Fibroblast of the conjunctiva (primary cell): ENCODE measurements around the gene KLHL22.
"Not testable (repeated sequence)": the region's sequence is repeated elsewhere in the genome, so short reads cannot be mapped to it uniquely, and the experiment has no call there.

Experiments
- DNase-seq: peaks from one replicate; pipeline ENCODE4 v3.0.0-alpha.2; 2010; ENCODE audit warnings: low read depth

Gene KLHL22

GRCh38 chr22:20469110-20469868 is 26.3 kb downstream of the KLHL22 start:
- no peak for DNase-seq

- no peak for DNase-seq
Measured at GRCh38 chr22:20466659-20467379, 28.8 kb downstream of the KLHL22 start.

GRCh38 chr22:20465759-20466077 is 29.9 kb downstream of the KLHL22 start:
- no peak for DNase-seq

GRCh38 chr22:20464912-20465758 is 30.5 kb downstream of the KLHL22 start:
- DNase-seq = no peak

- no peak for DNase-seq
Measured at GRCh38 chr22:20464096-20464614, 31.4 kb downstream of the KLHL22 start.

- DNase-seq = no peak
Measured at GRCh38 chr22:20463324-20464095, 32.1 kb downstream of the KLHL22 start.

GRCh38 chr22:20459862-20460261 is 35.7 kb downstream of the KLHL22 start:
- DNase-seq = no peak

- no peak for DNase-seq
Measured at GRCh38 chr22:20459152-20459542, 36.4 kb downstream of the KLHL22 start.

GRCh38 chr22:20458530-20459151 is 37.0 kb downstream of the KLHL22 start:
- no peak for DNase-seq

- DNase-seq = no peak
Measured at GRCh38 chr22:20457506-20458240, 37.9 kb downstream of the KLHL22 start.

GRCh38 chr22:20456722-20457076 is 38.9 kb downstream of the KLHL22 start:
- no peak for DNase-seq

- DNase-seq = peak; percentile 82
Measured at GRCh38 chr22:20456064-20456721, 39.4 kb downstream of the KLHL22 start.

- no peak for DNase-seq
Measured at GRCh38 chr22:20455709-20456063, 39.9 kb downstream of the KLHL22 start.

GRCh38 chr22:20453222-20453621 is 42.4 kb downstream of the KLHL22 start:
- DNase-seq = no peak

GRCh38 chr22:20451920-20452319 is 43.7 kb downstream of the KLHL22 start:
- DNase-seq = no peak

- not testable (repeated sequence) for DNase-seq
Measured at GRCh38 chr22:20451129-20451778, 44.3 kb downstream of the KLHL22 start.

GRCh38 chr22:20450551-20450906 is 45.1 kb downstream of the KLHL22 start:
- DNase-seq = no peak

- no peak for DNase-seq
Measured at GRCh38 chr22:20449819-20450550, 45.6 kb downstream of the KLHL22 start.

- no peak for DNase-seq
Measured at GRCh38 chr22:20448630-20449029, 47.0 kb downstream of the KLHL22 start.
